Small intestine (tissue), 7 donors: ENCODE measurements around the gene FOXO4. TPM values are rescaled to one million over a fixed set of nuclear protein-coding genes. Genes with fewer than 3 reads are reported as not detected.
A peak's percentile ranks its signal among the peaks of the same experiment; 100 is the strongest.

Experiments
- DNase-seq, 2 donors: peaks; one replicate each; pipeline versions ENCODE4 v3.0.0 to v3.0.0-alpha.2; 2013
- FAIRE-seq: peaks from 2 replicates; lab custom pipeline; 2012; peaks lifted over from hg19 to GRCh38; lab: Jason Lieb, UNC
- H3K27ac ChIP-seq, 3 donors: one replicate each; pipeline ENCODE4 v1.5.1; 2013; ENCODE audit warnings: low read length in 2 of 3, mild to moderate bottlenecking in 2 of 3, control low read depth in 1 of 3, inconsistent platforms in 1 of 3, low read depth in 1 of 3, moderate library complexity in 1 of 3
- H3K27me3 ChIP-seq, 3 donors: one replicate each; pipeline ENCODE4 v1.6.1; 2013; ENCODE audit warnings: low read length in 3 of 3, inconsistent platforms in 1 of 3; ENCODE audit not compliant: control insufficient read depth in 3 of 3, insufficient read depth in 3 of 3
- H3K36me3 ChIP-seq, 3 donors: one replicate each; pipeline ENCODE4 v1.6.1; 2013; ENCODE audit warnings: low read length in 3 of 3, inconsistent platforms in 1 of 3, low read depth in 1 of 3, mild to moderate bottlenecking in 1 of 3, moderate library complexity in 1 of 3; ENCODE audit not compliant: control insufficient read depth in 3 of 3, insufficient read depth in 2 of 3
- H3K4me1 ChIP-seq, 3 donors: one replicate each; pipeline ENCODE4 v1.6.1; 2013; ENCODE audit warnings: low read length in 2 of 3, inconsistent platforms in 1 of 3, low read depth in 1 of 3, mild to moderate bottlenecking in 1 of 3, moderate library complexity in 1 of 3; ENCODE audit not compliant: control insufficient read depth in 3 of 3, insufficient read depth in 2 of 3
- H3K4me3 ChIP-seq, 3 donors: one replicate each; pipeline ENCODE4 v1.5.1; 2013; ENCODE audit warnings: low read length in 3 of 3, control low read depth in 1 of 3, inconsistent platforms in 1 of 3, low read depth in 1 of 3, mild to moderate bottlenecking in 1 of 3, moderate library complexity in 1 of 3
- H3K9me3 ChIP-seq, 2 donors: one replicate each; pipeline ENCODE4 v1.6.1; 2013; ENCODE audit warnings: low read depth in 1 of 2, low read length in 1 of 2; ENCODE audit not compliant: control insufficient read depth in 2 of 2, insufficient read depth in 1 of 2
- WGBS, 3 donors: extraction: QIAGEN DNeasy Blood & Tissue Kit; methylation state at CpG; one replicate each; pipeline ENCODE4 v1.1.7; 2013; 5-methylcytosine and 5-hydroxymethylcytosine counted together
- polyA plus RNA-seq, 4 donors: library from polyadenylated mRNA; stranded (reverse) in 3 of 4; unstranded in 1 of 4; fragments of 200-250 nt in 3 of 4; fragments of 120-200 nt in 1 of 4; gene quantifications; one replicate each; pipeline versions ENCODE4 v1.2.1 to v1.2.3, GENCODE V29; 2013
- donor health status: healthy with polysubstance abuse.
- donor health status: control.
- donor health status: control.
- donor health status: Bipolar disorder and iron deficiency.
- donor health status: healthy.

FOXO4 gene
- polyA plus RNA-seq, 4 donors, result 11.5 to 20.5 (median 14.9) TPM

DNA sequence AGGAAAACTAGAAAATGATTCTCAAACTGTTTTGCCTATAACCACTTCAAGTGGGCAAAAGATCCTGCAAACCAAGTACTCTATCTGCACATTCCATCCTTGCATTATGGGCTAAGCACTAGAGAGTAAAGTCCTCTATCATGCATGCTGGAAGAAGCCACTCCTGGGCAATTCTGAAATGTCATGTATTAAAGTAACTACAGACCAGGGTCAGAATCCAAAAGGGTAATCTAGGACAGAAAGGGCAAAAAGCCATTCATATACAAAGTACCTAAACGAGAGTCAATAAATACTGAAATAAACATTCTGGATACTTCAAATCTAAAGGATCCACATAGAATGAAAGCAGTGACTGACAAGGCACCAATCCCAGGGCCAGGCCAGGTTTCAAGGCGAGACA, 28.6 kb upstream of the FOXO4 start:
- Histone ChIP-seq H3K27ac (peak overlapping the region; percentile 82 to 93 (median 88)), H3K27me3 (no peaks in the 10 kb centered on the region), H3K4me3 (peak overlapping the region in 2 of 3 donors; percentile 63 to 75), H3K4me1 (no peaks in the 10 kb centered on the region), H3K9me3 (no peaks in the 10 kb centered on the region), H3K36me3 (peaks cover 0 to 5% (median 0%) of the 10 kb centered on the region in 3 donors)
- FAIRE-seq (no peak), DNase-seq (peak; percentile 52 to 56)
- WGBS, 3 donors, result 7 to 21% (median 8%) methylated on average over 2 of the region's 2 CpGs

DNA sequence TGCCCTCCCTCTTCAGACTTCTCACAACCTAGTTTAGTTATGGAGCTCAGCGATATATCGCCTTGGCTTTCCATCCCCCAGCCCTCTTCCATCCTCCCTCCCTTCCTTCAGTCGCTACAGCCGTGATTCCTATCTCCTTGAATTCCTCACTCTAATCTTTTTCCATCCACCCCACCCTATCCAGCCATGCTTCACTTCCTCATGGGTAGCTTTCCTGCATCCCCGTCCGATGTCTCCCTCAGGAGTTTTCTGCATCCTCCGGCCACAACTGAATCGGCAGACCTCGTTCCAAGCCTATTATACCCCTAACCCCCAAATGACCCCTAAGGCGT, 28.0 kb upstream of the FOXO4 start:
- no peaks in the 10 kb centered on the region for H3K9me3 ChIP-seq
- H3K4me3 ChIP-seq, result peak overlapping the region; percentile 39 to 75 (median 63)
- no peak for DNase-seq
- H3K4me1 ChIP-seq, result no peaks in the 10 kb centered on the region
- H3K36me3 ChIP-seq, result peaks cover 0 to 3% (median 0%) of the 10 kb centered on the region in 3 donors
- WGBS, 3 donors, result 0 to 41% (median 6%) methylated on average over 10 of the region's 10 CpGs
- peak overlapping the region; percentile 82 to 93 (median 88) for H3K27ac ChIP-seq
- no peak for FAIRE-seq
- no peaks in the 10 kb centered on the region for H3K27me3 ChIP-seq

DNA sequence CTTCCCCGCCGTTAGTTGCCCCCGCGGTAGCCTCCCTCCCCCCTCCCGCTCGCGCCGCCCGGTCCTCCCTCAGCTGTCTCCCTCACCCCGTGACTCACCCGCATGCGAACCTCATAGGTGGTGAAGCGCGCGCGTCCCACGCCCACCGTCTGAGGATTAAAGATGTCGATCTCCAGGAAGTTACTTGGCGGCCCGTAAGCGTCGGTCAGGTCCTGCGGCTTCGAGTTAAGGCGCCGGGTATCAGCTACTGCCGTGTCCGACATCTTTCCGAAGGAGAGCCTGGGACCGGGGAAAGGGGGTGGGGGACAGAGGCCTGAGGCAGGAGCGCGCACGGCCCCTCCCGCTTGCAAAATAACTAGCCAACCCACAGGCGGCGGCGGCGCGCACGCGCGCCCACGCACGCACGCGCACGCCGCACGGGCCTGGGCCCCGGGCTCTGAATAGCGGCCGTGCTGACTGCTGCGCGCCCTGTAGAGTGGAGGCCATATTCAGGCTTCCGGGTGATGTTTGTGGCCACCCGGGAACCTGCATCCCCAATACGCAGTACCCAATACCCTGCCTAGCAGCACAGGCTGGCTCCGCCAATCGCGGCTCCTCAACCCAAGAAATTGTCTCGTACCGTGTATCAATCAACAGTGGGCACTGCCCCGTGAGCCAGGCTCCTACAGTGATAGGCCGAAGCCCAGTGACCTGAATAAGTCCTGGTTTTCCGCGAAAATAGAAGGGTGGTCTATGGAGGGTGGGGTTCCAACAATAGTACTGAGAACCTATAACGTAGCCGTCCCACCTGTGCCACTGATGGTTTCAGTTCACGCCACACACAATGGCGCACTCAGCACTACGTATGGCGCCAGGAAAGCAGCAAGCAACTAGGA, 27.4 kb upstream of the FOXO4 start, which contains the start of gene SNX12:
TSS of gene SNX12 (minus strand) at position 291 of the 875 bp plus-strand sequence. CDS start at position 263, 28 bp downstream.
- H3K4me3 ChIP-seq, result peak within 1 kb of the TSS; percentile 39 to 75 (median 63)
- WGBS, 3 donors, result 1 to 35% (median 14%) methylated on average over 35 to 73 of the region's 73 CpGs
- no peaks in the 10 kb centered on the region for H3K4me1 ChIP-seq
- H3K36me3 ChIP-seq, result peaks cover 0 to 2% (median 0%) of the 10 kb centered on the region in 3 donors
- H3K27me3 ChIP-seq, result peaks cover 0 to 2% (median 0%) of the 10 kb centered on the region in 3 donors
- peak within 1 kb of the TSS; percentile 82 to 95 (median 88) for H3K27ac ChIP-seq
- FAIRE-seq, result no peak
- peak; percentile 90 to 94 for DNase-seq
- H3K9me3 ChIP-seq, result no peaks in the 10 kb centered on the region

DNA sequence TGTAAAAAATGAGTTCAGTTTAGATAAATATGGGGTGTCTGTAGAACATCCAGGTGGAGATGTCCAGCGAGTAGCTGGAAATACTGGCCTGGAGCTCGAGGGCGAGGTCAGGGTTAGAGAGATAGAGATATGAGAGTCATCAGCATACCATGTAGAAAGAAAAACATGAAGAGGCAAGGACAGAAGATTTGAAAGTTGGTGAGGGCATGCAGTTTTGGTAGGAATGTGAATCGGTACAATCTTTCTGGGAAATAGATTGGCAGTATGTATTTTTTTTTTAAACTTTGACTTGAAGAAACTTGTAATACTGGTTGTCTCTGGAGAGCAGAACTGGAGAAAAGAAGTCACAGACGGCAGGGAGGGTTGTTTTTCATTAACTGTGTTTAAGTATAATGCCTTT, 25.1 kb upstream of the FOXO4 start:
- DNase-seq, result no peak
- no peak for FAIRE-seq

DNA sequence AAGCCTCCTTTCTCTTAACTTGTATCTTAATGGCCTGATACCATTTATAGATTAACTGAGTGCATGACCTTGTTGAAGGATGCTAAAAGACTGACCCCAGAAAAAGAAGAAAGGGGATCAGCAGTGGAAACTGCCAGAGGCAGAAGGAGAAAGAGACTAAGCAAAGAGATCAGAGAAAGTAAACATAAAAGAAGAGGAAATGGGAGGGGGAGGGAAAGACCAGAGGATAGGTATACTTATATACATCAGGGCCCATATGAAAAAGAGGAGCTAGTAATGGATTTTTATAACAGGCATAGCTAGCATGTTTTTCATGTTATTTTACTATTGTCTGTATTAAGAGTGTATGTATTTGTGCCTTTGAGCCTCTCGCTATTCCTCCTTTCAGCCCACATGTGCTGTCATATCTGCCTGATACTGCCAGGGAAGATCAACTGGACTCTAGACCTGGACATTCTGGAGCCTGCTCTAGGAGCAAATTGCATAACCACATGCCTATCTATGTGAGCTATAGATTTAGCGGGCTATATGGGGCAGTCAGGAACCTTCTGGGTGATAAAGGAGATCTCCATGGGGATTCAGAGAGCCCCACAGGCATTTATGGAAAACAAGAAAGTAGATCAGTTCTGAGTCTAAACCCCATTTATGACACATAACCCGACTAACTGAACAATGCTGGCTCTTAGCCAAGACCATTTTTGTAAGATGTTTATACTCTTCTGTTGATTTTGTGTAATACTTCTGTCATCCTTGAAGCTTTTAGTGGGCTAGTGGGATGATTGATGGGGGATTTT, 14.1 kb upstream of the FOXO4 start:
- Histone ChIP-seq H3K36me3 (no peaks in the 10 kb centered on the region), H3K27me3 (no peaks in the 10 kb centered on the region), H3K9me3 (no peaks in the 10 kb centered on the region), H3K27ac (no peak overlapping the region), H3K4me3 (no peak overlapping the region), H3K4me1 (peaks cover 0 to 3% (median 0%) of the 10 kb centered on the region in 3 donors)
- no peak for FAIRE-seq
- DNase-seq, result peak; percentile 25 to 59
- WGBS, 3 donors, result 22 to 42% (median 31%) methylated on average over 3 of the region's 3 CpGs

More for the DNA sequence above, 25.1 kb upstream of the FOXO4 start:
- 64 to 77% (median 68%) methylated on average over 5 of the region's 5 CpGs for WGBS, 3 donors
- Histone ChIP-seq H3K4me1 (no peaks in the 10 kb centered on the region), H3K4me3 (no peak overlapping the region), H3K9me3 (no peaks in the 10 kb centered on the region), H3K36me3 (no peaks in the 10 kb centered on the region), H3K27me3 (peaks cover 0 to 2% (median 0%) of the 10 kb centered on the region in 3 donors), H3K27ac (no peak overlapping the region)

DNA sequence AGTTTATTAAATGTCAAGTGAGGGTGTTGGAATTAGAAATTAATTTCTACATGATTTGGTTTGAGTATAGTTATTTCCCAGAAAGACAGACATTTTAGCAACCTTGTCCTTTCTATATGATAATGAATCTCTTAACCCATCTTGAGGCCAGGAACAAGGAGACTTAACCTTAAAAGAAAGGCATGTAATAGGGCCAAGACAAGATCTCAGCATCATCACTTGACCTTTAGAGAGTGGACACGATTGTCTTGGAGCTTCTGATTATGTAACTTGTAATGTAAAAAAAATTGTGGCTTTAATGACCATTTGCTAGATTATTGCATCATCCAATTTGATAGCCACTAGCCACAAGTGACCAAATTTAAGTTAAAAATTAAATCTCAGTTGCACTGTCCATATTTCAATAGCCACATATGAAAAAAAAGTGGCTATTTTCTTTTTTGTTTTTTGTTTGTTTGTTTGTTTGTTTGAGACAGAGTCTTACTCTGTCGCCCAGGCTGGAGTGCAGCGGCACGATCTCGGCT, 13.5 kb upstream of the FOXO4 start:
- Histone ChIP-seq H3K27ac (no peak overlapping the region), H3K4me1 (peaks cover 0 to 3% (median 0%) of the 10 kb centered on the region in 3 donors), H3K4me3 (no peak overlapping the region), H3K9me3 (no peaks in the 10 kb centered on the region), H3K36me3 (no peaks in the 10 kb centered on the region), H3K27me3 (no peaks in the 10 kb centered on the region)
- FAIRE-seq (no peak), DNase-seq (no peak)
- 78 to 89% (median 81%) methylated on average over 5 of the region's 5 CpGs for WGBS, 3 donors

DNA sequence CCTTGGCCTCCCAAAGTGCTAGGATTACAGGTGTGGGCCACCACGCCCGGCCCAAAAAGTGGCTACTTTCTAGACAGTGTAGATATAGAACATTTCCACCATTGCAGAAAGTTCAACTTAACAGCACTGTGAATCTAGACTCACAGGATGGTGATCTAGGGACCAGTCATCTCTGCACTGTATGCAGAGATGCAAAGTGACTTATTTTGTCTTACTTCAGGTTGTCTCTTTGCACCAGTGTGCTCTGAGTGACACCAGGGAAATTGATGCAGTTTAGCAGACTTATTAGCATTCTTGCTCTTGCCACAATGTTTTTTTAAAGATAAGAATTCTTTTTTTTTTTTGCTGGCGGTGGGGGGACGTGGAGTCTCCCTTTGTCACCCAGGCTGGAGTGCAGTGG, 12.8 kb upstream of the FOXO4 start:
- DNase-seq, result no peak
- H3K4me3 ChIP-seq, result no peak overlapping the region
- no peaks in the 10 kb centered on the region for H3K27me3 ChIP-seq
- H3K4me1 ChIP-seq, result peaks cover 0 to 3% (median 0%) of the 10 kb centered on the region in 3 donors
- FAIRE-seq, result no peak
- WGBS, 3 donors, result 74 to 82% (median 78%) methylated on average over 4 of the region's 4 CpGs
- no peak overlapping the region for H3K27ac ChIP-seq
- H3K36me3 ChIP-seq, result no peaks in the 10 kb centered on the region
- H3K9me3 ChIP-seq, result no peaks in the 10 kb centered on the region

DNA sequence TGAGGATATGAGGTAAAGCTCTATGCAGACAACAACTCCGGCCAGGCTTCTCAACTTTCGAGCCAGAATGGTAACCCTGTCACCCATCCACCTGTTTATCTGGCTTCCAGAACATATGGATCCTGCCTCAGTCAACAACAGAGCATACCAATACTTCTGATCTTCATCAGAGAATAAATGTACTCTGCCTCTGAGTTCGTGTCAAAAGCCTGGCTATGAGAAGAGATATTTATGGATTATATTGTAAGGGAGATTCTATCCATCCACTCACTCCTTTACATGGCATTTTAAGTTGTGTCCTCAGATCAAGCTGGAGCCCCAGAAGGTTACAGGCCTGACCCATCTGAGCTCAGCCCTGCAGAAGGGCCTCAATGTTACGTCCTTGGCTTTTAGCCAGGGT, 9.8 kb upstream of the FOXO4 start:
- Histone ChIP-seq H3K27me3 (no peaks in the 10 kb centered on the region), H3K9me3 (no peaks in the 10 kb centered on the region), H3K27ac (no peak overlapping the region), H3K4me1 (peaks cover 0 to 3% (median 0%) of the 10 kb centered on the region in 3 donors), H3K36me3 (no peaks in the 10 kb centered on the region), H3K4me3 (no peak overlapping the region)
- no peak for FAIRE-seq
- WGBS, 3 donors, result 58 to 74% (median 72%) methylated on average over 4 of the region's 4 CpGs
- no peak for DNase-seq
